HG03175 (cell line): ENCODE data around the gene MIER1.

Experiments
- ATAC-seq: cut with Tn5 transposase; IDR thresholded peaks from one replicate; pipeline ENCODE4 v1.9.1; 2021; ENCODE audit warnings: mild to moderate bottlenecking, moderate library complexity; ENCODE audit not compliant: unreplicated experiment

MIER1 gene

DNA sequence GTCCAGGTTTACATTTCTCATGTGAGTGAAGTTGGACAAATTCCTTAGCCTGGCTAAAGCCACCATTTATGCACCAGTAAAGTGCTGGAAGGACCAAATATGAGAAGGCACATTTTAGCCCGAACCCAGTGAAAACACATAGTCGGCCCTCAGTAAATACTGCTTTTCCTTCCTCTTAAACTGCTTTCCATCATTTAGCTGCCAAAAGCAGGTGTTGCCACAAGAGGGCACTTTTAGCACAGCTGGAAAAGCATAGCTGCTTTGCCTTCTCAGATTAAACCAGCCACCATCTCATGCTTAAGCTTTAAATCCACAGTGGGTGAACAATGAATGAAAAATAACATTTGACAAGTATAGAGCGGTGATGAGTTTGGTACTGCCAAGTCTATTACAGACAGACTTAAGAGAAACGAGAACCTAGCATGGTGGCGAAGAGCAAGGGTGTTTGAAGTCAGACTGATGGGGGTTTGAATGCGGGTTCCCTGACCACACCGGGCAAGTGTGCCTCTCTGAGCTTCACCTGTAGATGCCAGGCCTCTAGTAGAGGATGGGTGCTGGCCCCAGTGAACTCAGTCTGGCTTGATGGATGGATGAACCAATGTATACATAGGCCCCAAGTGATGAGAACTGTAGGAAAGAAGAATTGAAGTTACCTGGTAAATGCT lies 71.4 kb downstream of the MIER1 start:
- peak; percentile 86 for ATAC-seq

DNA sequence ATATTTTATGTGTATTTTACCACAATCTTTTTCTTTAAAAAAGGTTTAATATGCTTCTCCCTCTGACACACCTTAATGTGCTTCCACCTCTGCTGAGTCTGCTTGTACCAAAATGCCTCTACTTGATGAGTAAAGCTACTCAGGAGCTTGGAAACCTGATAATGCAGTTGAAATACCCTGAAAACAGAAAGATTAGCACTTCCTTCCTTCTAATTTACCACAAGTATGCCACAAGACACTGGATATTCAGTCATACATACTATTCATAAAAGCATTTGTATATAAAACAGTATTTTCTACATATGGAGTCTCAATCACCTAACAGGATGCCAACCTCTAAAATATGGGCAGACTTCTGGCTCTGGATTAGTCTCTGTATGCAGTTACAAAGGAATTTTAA lies 74.2 kb downstream of the MIER1 start:
- ATAC-seq: no peak

DNA sequence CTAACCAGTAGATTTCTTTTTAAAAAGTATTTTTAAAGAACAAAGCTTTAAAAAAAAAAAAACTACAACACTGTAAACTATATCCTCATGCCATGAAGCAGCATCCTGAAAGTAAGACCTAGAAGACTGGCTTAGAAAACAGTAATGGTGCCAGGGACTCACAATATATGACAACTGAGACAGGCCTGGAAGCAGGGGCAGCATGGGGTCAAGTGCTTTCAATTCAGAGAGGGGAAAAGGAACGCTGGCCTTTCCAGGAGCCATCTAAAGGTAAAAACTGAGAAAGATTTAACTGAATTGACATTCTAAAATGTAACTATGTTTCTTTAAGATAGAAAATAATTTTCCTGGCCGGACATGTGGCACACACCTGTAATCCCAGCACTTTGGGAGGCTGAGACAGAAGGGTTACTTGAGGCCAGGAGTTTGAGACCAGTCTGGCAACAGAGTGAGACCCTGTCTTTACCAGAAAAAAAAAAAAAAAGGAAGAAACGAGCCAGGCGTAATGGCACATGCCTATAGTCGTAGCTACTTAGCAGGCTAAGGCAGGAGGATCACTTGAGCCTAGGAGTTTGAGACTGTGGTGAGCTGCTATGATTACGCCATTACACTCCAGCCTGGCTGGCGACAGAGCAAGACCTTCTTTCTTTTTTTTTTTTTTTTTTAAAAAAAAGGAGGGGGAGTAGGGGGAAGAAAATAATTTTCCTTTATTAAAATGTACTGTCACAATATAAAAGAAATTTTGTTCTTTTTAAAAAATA lies 75.0 kb downstream of the MIER1 start:
- no peak for ATAC-seq

DNA sequence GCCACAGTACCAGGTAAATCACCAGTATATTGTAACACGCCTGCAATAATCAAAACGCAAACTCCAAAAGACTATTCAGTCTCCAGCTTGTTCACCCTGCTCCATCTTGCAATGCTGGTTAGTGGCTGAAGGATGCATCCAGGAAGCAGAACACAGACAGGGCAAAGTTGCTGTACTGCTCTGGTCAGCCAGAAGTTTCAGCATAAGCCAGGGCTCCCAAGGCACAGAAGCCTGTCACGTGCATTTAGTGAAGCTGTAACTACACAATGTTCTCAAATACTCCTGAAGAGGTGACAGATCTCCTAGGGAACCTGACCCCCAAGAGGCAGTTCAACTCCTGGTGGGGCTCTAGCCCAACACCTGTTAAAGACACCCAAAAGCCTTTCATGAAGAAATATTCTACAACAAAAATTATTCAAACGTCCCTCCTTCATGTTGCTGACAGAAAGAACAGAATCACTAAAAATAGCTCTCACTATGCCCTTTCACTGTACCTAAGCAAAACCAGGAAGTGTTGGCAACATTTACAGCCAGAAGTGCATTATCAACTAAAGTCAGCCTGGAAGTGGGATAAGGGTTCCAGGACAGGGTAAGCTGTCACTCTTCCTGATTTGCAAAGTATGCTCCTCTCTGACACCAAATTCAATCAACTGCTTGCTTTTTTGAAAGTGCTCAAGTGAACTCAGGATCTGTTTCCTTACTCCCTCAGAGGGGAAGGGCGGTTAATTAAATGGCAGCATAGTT lies 77.1 kb downstream of the MIER1 start:
- no peak for ATAC-seq

DNA sequence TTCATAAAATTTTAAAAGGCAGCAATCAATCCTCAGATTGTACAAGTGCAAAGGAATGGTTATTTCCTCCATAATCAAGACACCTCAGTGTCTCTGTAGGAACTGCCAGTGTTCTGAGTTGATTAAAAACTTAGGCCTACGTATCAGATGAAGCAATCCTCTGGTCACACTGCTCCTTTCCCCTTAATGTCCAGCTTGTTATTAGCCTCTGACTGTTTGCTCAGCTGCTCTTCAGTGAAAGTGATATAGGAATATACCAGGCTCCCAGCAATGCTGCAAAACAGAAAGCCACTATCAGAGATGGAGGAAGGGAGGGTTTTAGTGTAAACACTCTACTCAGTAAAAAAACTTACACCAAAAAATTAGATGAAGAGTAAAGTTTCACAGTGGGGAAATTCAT lies 79.4 kb downstream of the MIER1 start:
- ATAC-seq: no peak

DNA sequence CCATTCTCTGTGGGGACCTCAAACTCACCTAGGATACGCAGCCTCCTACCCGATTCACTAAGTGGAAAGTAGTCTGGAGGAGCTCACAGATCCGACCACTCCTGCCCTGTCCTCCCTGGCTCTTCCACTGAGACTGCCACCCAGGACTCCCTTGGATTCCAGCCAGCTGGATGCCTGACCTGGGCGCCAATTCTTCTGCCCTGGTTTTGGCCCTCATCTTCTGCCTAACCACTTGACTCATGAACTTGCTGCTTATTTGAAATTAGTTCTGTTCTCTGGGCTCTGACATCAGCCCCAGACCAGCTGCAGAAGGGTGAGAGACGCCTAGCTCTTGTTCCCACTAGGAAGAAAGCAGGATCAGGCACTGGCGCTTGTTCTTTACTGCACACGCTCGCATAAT lies 80.3 kb downstream of the MIER1 start:
- no peak for ATAC-seq

DNA sequence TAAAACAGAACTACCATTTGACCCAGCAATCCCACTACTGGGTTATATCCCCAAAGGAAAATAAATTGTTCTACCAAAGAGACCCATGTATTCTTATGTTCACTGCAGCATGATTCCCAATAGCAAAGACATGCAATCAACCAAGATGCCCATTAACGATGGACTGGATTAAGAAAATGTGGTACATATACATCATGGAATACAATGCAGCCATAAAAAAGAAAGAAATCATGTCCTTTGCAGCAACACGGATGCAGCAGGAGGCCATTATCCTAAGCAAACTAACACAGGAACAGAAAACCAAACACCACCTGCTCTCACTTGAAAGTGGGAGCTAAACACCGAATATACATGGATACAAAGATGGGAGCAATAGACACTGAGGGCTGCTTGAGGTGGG lies 85.0 kb downstream of the MIER1 start:
- no peak for ATAC-seq

DNA sequence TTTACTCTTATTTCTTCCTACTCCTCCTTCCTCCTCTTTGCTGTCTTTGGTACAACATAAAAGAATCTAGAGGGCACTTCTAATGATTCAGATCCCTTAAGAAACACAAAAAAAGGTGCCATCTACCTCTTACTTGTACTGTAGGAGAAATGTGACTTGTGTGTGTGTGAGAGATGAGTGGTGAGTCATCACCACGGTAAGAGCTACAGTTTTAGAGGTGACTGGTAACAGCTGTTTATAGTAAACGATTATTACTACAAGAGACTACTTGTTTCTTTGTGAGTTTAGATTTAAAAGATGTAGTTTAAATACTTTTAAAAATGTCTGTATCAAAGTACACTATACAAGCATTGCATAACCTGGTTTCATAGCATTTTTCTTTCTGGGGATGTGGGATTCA lies 88.8 kb downstream of the MIER1 start:
- no peak for ATAC-seq

DNA sequence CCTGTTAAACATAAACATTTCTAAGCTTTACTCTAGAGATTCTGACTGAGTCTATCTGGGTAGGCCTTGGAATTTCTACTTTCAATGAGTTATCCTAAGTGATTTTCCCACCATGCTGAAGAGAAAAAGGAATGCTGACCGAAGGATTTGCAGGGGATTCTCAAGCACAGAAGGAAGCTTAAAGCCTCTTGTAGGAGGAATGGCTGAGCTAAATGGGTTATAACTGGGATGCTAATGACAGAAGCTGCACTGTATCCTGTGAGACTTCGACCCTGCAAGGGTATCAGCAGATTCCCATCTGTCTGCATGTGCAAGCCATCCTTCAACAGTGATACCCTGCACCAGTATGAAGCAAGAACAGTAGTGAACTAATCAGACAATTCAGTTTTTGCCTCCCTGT lies 93.8 kb downstream of the MIER1 start:
- no peak for ATAC-seq

DNA sequence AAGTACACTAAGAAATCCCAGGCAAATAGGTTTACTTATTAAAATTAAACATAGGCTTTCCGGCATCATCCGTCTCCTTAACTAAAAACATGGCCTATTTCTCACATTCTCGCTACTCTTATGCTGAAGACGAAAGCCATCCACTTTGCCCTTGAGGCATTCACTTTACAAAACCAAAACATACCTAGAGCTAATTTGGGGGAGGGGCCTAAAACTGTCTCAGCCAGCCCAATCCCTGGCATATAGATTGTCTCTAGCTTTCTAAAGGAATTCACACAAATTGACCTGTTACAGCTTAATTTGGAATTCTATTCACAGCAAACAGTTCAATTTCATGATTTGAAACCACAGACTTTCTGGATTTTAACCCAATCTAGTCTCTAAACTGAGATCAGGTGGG lies 94.3 kb downstream of the MIER1 start:
- ATAC-seq: no peak

DNA sequence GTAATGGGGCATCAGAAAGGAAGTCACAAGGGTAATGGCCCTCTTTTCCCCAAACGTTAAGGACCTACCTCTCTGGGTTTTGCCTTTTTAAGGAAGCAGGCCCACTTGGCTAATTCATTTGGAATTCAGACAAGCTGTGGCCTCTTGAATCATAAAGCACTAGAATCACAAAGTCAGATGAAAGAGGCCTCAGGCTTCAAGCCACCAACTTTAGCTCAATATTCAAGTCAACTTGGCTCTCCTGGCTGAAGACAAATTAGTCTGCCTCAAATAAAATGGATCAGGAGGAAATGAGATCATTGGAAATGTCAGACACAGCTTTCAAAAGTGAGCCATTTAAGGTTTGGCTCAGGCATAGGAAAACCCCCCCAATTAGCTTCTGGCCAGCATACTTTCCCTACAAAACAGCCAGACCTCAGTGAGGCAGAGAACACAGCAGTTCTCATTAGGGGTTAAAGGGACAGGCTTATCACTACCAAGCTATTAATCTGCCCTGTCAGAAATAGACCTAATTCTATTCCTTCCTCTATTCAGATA lies 94.9 kb downstream of the MIER1 start:
- no peak for ATAC-seq

DNA sequence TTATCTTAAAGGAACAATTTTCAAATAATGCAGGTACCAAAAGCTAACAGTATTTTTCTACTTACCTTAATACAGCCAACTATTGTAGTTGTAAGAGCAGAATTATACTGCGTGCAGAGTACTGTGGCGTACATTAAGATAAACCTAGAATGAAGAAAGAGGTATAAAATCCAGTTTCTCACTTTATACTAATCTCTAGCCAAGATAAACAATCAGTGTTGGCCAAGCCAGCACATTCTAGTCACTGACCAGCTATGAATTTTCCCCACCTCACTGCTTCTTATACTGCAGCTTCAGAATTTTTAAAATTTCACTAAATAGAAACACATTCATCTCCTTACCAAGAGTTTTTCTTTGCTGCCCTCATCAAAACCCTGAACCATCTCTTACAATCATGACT lies 95.5 kb downstream of the MIER1 start:
- ATAC-seq: no peak

DNA sequence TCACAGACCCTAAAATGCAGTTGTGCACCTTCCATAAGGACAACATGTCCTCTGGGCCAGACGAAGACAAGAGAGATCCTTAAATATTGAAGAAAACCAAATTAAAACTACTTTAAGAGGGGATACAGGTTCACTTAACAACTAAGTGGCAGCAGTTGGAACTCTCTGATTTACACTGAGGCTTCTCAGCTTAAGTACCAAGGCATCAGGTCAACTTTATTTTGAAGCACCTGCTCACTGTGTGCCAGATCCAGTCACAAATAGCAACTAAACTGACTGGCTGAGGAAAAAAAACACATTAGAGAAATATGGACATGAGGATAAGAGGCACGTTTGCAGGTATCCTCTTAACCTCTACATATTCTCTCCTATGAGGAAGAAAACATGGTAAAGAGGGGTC lies 96.0 kb downstream of the MIER1 start:
- no peak for ATAC-seq

DNA sequence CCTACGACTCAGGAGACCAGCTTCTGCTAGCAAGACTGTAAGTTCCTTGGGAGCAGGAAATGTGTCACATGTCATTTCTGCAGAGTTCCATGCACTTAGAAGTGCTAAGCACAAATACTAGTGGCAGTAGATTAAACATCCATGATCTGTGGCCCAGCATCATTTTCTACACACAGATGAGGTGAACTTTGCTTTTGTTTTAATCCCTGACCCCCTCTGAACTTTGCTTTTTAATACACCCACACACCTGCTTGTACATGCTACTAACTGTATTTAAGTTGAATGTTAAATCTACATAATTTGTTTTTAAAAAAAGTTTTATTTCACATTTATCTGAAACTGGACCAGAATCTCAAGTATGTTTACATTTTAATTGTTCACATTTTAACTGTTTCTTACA lies 104.7 kb downstream of the MIER1 start:
- no peak for ATAC-seq

DNA sequence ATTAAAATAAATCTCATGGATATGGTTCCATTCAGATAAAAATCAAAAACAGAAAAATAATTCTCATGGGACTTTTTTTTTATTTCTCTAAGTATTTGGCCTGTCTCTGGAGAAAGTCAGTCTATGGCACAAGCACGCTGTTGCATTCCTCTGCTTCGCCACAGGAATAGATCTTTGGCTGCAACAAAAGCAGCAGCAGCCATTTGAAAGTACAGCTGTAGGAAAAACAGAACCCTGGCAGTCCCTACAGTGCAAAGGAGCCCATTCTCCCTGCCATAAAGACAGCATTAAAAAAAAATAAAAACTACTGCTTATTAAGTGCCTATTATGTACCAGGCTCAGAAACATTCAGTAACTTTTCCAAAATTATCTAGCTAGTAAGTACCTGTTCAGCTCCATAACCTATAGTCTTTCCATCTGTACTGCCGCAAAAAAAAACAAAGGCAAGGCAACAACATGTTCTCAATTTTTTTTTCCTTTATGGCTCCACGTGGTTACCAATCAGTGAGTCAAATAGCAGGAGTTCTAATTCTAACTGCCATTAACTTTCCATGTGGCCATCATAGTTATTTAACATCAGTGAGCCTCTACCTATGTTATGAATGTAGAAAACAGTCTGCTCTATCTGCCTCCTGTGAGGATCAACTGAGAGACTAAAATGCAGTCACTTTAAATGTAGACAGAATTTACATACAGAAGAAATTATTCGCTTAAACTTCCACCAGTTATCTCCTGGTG lies 106.5 kb downstream of the MIER1 start:
- ATAC-seq: no peak

DNA sequence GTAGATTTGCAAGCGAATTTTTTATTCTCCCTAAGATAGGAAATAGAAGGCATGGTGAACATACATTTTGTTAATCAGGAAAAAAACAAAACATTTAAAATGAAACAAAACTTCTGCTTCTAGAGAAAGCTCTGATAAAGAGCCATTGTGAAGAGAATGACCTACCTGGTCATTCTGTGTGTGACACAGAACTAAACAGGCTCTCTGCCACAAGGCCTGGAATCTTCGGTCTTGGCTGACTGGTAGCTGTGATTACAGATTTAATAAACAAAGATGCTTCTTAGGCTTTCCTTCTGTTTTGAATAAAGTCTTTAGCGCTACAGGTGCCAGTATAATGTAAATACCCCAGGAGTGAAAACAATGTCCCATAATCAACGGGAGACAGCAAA lies 107.1 kb downstream of the MIER1 start:
- no peak for ATAC-seq
